DOHH2 (cell line): ENCODE data around the gene TMEM92.

Experiments used
- H3F3A ChIP-seq: fragments of 200-600 bp; sonication (generic), shearing (Covaris generic); 2 replicates; pipeline ENCODE4 v1.6.0; 2016; ENCODE audit warnings: antibody characterized with exemption, mild to moderate bottlenecking; ENCODE audit not compliant: control insufficient read depth, insufficient read depth
- H3K27ac ChIP-seq: fragments of 200-600 bp; sonication (generic); 2 replicates; pipeline ENCODE4 v1.5.1; 2014; ENCODE audit warnings: low read depth, mild to moderate bottlenecking, low read length, moderate library complexity
- H3K27me3 ChIP-seq: fragments of 200-600 bp; sonication (generic); 2 replicates; pipeline ENCODE4 v1.6.1; 2014; ENCODE audit warnings: mild to moderate bottlenecking, low read length, mixed read lengths; ENCODE audit not compliant: control insufficient read depth
- H3K36me3 ChIP-seq: fragments of 200-600 bp; sonication (generic); 2 replicates; pipeline ENCODE4 v1.6.1; 2014; ENCODE audit warnings: mild to moderate bottlenecking, low read length, moderate library complexity, mixed read lengths; ENCODE audit not compliant: control insufficient read depth
- H3K4me1 ChIP-seq: fragments of 200-600 bp; sonication (generic); 2 replicates; pipeline ENCODE4 v1.6.1; 2014; ENCODE audit warnings: mild to moderate bottlenecking, low read length, mixed read lengths; ENCODE audit not compliant: control insufficient read depth
- H3K4me2 ChIP-seq: fragments of 200-600 bp; sonication (generic); 2 replicates; pipeline ENCODE4 v1.6.0; 2014; ENCODE audit warnings: mild to moderate bottlenecking, low read length, moderate library complexity
- H3K4me3 ChIP-seq: fragments of 200-600 bp; sonication (generic); 2 replicates; pipeline ENCODE4 v1.5.1; 2014; ENCODE audit warnings: mild to moderate bottlenecking, low read length, mixed read lengths
- H3K79me2 ChIP-seq: fragments of 200-600 bp; sonication (generic); 2 replicates; pipeline ENCODE4 v1.6.1; 2014; ENCODE audit warnings: mild to moderate bottlenecking, low read length, mixed read lengths; ENCODE audit not compliant: control insufficient read depth
- H3K9me2 ChIP-seq: fragments of 200-600 bp; sonication (generic); replicated peaks from 2 replicates; pipeline ENCODE4 v1.6.1; 2014; ENCODE audit warnings: mild to moderate bottlenecking, low read length, mixed read lengths; ENCODE audit not compliant: control insufficient read depth
- H3K9me3 ChIP-seq: fragments of 200-600 bp; sonication (generic); 2 replicates; pipeline ENCODE4 v1.6.1; 2014; ENCODE audit warnings: antibody characterized with exemption, low read length, mixed read lengths; ENCODE audit not compliant: control insufficient read depth, insufficient read depth
- H4K20me1 ChIP-seq: fragments of 200-600 bp; sonication (generic); 2 replicates; pipeline ENCODE4 v1.6.0; 2014; ENCODE audit warnings: low read depth, mild to moderate bottlenecking, antibody characterized with exemption, low read length, moderate library complexity; ENCODE audit not compliant: control insufficient read depth, insufficient read depth
- CTCF ChIP-seq: fragments of 200-600 bp; sonication (generic); IDR thresholded peaks from one replicate; pipeline ENCODE4 v1.5.1; 2014; ENCODE audit warnings: antibody characterized with exemption, mild to moderate bottlenecking, low read depth, low read length; ENCODE audit not compliant: poor library complexity, severe bottlenecking
- EZH2phosphoT487 ChIP-seq: fragments of 200-600 bp; sonication (generic); IDR thresholded peaks from 2 replicates; pipeline ENCODE4 v1.6.1; 2017; ENCODE audit warnings: borderline replicate concordance, mild to moderate bottlenecking, antibody characterized with exemption, low read length, moderate library complexity, mixed read lengths

The TMEM92 gene

GRCh38 chr17:50278526-50279180, 4.4 kb downstream of the TMEM92 start:
- H3K4me2 ChIP-seq, result no peak overlapping the region
- H3K9me3 ChIP-seq, result no peaks in the 10 kb centered on the region
- no peaks in the 10 kb centered on the region for H4K20me1 ChIP-seq
- no peaks in the 10 kb centered on the region for H3K36me3 ChIP-seq
- no peak overlapping the region for H3K4me3 ChIP-seq
- no peak overlapping the region for H3K27ac ChIP-seq
- peaks cover 38% of the 10 kb centered on the region for H3K27me3 ChIP-seq
- no peaks in the 10 kb centered on the region for H3K9me2 ChIP-seq
- H3K4me1 ChIP-seq, result peaks cover 7% of the 10 kb centered on the region
- no peaks in the 10 kb centered on the region for H3K79me2 ChIP-seq
- no peaks in the 10 kb centered on the region for H3F3A ChIP-seq
- no peak for TF ChIP-seq EZH2phosphoT487

- no peak for TF ChIP-seq EZH2phosphoT487
- TF ChIP-seq CTCF, result no peak
- Histone ChIP-seq H3K79me2 (no peaks in the 10 kb centered on the region), H3K4me2 (no peak overlapping the region), H3K4me3 (no peak overlapping the region), H3K27ac (no peak overlapping the region), H3K4me1 (peaks cover 5% of the 10 kb centered on the region), H3F3A (no peaks in the 10 kb centered on the region), H3K36me3 (no peaks in the 10 kb centered on the region), H3K27me3 (peaks cover 39% of the 10 kb centered on the region), H3K9me3 (no peaks in the 10 kb centered on the region), H4K20me1 (no peaks in the 10 kb centered on the region), H3K9me2 (no peaks in the 10 kb centered on the region)
These were observed 4.9 kb downstream of the TMEM92 start for GRCh38 chr17:50279181-50279526.

- H3F3A ChIP-seq, result no peaks in the 10 kb centered on the region
- H3K27ac ChIP-seq, result no peak overlapping the region
- H3K79me2 ChIP-seq, result no peaks in the 10 kb centered on the region
- TF ChIP-seq EZH2phosphoT487, result no peak
- TF ChIP-seq CTCF, result no peak
- H3K4me1 ChIP-seq, result peaks cover under 1% of the 10 kb centered on the region; the same call in 1 of the 2 replicates
- H3K9me2 ChIP-seq, result no peaks in the 10 kb centered on the region
- no peak overlapping the region for H3K4me2 ChIP-seq
- H3K4me3 ChIP-seq, result no peak overlapping the region
- H3K27me3 ChIP-seq, result peaks cover 36% of the 10 kb centered on the region
- H3K36me3 ChIP-seq, result no peaks in the 10 kb centered on the region
- H3K9me3 ChIP-seq, result no peaks in the 10 kb centered on the region
- no peaks in the 10 kb centered on the region for H4K20me1 ChIP-seq
These were observed 5.4 kb downstream of the TMEM92 start for GRCh38 chr17:50279639-50280038.

- H3K4me1 ChIP-seq, result no peaks in the 10 kb centered on the region
- H3K4me2 ChIP-seq, result no peak overlapping the region
These were observed 5.8 kb downstream of the TMEM92 start for GRCh38 chr17:50280068-50280467.

More at GRCh38 chr17:50280068-50280467, 5.8 kb downstream of the TMEM92 start:
- Histone ChIP-seq H3K27ac (no peak overlapping the region), H3K27me3 (peaks cover 33% of the 10 kb centered on the region), H3F3A (no peaks in the 10 kb centered on the region), H3K79me2 (no peaks in the 10 kb centered on the region), H3K4me3 (no peak overlapping the region), H4K20me1 (no peaks in the 10 kb centered on the region), H3K9me3 (no peaks in the 10 kb centered on the region), H3K36me3 (no peaks in the 10 kb centered on the region), H3K9me2 (no peaks in the 10 kb centered on the region)
- TF ChIP-seq EZH2phosphoT487, result no peak
- no peak for TF ChIP-seq CTCF
